ENCODE results near the gene CTNNA2. TPM values are rescaled to one million over a fixed set of nuclear protein-coding genes. Genes with fewer than 3 reads are reported as not detected.

The CTNNA2 gene
- total RNA-seq, 1 experiment from 2014 or later, result 0.54 TPM

DNA sequence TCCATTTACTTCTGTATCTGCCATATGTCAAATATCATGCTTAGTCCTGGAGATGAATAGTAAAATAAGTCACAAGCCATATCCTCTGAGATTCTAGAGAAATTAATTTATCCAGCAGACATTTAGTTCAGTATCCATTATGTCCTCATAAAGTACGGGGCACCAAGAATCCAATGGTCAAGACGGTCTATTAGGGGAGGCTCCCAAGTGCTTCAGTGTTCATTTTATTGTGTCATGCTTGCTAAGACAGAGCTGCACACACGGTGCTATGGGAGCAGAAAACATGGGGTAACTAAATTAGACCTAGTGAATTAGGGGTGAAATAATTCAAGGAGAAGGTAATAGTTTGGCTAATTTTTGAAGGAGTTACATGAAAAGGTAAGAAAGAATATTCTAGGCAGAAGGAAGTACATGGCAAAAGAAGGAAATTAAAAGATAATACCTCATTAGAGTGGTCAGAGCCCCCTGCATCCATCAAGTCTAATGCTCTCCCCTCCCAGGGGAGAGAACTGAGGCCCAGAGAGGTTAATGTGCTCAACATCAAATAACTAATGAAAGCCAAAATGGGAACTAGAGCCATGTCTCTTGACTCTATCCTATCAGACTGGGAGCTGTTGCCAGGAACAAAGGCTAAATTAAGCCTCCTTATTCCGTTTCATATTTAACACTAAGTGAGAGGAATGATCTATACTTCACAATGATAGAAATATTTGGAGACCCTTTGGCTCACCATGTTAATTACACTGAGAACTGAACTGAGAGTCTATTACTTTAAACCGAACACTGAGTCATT, 433.0 kb downstream of the CTNNA2 start:
- H3K9me3 ChIP-seq (ENCODE audit: control insufficient read depth, insufficient read depth, low read depth, low read length), result no peaks in the 10 kb centered on the region
- H3K4me3 ChIP-seq (ENCODE audit: low read depth in 2 of 2, low read length in 2 of 2), result no peak overlapping the region
- H3K36me3 ChIP-seq (ENCODE audit: control insufficient read depth, insufficient read depth, low read length), result no peaks in the 10 kb centered on the region
- TF ChIP-seq POLR2AphosphoS5 (IDR thresholded peaks at IDR 0.05; ENCODE audit: low read depth, low read length) (no peak), SIN3A (IDR thresholded peaks at IDR 0.05; ENCODE audit: borderline replicate concordance, insufficient read depth, low read depth, low read length) (no peak), TCF7L2 (IDR thresholded peaks at IDR 0.05; ENCODE audit: low read depth, low read length) (no peak), CTCF (IDR thresholded peaks at IDR 0.05) (no peak)
- TF ChIP-seq, protein P1, sequence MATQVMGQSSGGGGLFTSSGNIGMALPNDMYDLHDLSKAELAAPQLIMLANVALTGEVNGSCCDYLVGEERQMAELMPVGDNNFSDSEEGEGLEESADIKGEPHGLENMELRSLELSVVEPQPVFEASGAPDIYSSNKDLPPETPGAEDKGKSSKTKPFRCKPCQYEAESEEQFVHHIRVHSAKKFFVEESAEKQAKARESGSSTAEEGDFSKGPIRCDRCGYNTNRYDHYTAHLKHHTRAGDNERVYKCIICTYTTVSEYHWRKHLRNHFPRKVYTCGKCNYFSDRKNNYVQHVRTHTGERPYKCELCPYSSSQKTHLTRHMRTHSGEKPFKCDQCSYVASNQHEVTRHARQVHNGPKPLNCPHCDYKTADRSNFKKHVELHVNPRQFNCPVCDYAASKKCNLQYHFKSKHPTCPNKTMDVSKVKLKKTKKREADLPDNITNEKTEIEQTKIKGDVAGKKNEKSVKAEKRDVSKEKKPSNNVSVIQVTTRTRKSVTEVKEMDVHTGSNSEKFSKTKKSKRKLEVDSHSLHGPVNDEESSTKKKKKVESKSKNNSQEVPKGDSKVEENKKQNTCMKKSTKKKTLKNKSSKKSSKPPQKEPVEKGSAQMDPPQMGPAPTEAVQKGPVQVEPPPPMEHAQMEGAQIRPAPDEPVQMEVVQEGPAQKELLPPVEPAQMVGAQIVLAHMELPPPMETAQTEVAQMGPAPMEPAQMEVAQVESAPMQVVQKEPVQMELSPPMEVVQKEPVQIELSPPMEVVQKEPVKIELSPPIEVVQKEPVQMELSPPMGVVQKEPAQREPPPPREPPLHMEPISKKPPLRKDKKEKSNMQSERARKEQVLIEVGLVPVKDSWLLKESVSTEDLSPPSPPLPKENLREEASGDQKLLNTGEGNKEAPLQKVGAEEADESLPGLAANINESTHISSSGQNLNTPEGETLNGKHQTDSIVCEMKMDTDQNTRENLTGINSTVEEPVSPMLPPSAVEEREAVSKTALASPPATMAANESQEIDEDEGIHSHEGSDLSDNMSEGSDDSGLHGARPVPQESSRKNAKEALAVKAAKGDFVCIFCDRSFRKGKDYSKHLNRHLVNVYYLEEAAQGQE (IDR thresholded peaks at IDR 0.05; ENCODE audit: insufficient read depth in 1 of 2, low read depth in 2 of 2, low read length in 1 of 2), result no peak
- no TSS peak for BruUV-seq (replicated peaks)
- ATAC-seq (no peak), DNase-seq (ENCODE audit: low read depth, low spot score) (no peak)
- ChIA-PET POLR2A (no interaction called here), CTCF (no interaction called here)
- in situ Hi-C loops (cut with HindIII; ENCODE audit: low pct_unique_long_range_greater_than_20kb, low sequenced_read_pairs), result no loop called here
- no peaks in the 10 kb centered on the region for H3K4me1 ChIP-seq (ENCODE audit: control insufficient read depth, insufficient read depth, low read length)
- H3K27me3 ChIP-seq (ENCODE audit: control insufficient read depth, insufficient read depth, low read length), result no peaks in the 10 kb centered on the region
- intact Hi-C loops (cut with micrococcal nuclease; ENCODE audit: unreplicated experiment), result no loop called here
- H3K27ac ChIP-seq (ENCODE audit: low read length), result no peak overlapping the region

DNA sequence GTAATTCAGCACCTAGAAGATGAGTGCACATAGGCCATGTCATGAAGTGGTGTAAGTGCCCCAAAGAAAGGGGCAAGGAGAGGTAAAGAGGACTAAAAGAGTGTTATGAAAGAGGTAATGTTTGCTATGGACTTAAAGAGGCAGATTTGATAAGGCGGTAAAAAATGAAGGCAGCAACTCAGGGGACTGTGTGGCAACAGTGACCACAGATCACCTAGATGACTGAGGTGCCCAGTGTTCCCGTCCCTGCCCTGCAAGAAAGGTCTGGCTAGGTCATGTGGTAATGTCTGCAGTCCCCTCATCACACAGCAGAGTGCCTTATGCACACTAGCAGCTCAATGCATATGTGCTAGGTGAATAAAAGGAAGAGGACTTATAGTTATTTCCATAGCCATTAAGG, 434.9 kb downstream of the CTNNA2 start:
- no peak overlapping the region for H3K4me3 ChIP-seq (ENCODE audit: low read depth in 2 of 2, low read length in 2 of 2)
- in situ Hi-C loops (cut with HindIII; ENCODE audit: low pct_unique_long_range_greater_than_20kb, low sequenced_read_pairs) (no loop called here), intact Hi-C loops (cut with micrococcal nuclease; ENCODE audit: unreplicated experiment) (no loop called here)
- H3K4me1 ChIP-seq (ENCODE audit: control insufficient read depth, insufficient read depth, low read length), result no peaks in the 10 kb centered on the region
- H3K9me3 ChIP-seq (ENCODE audit: control insufficient read depth, insufficient read depth, low read depth, low read length), result no peaks in the 10 kb centered on the region
- no peak for ATAC-seq
- no peak for DNase-seq (ENCODE audit: low read depth, low spot score)
- no peaks in the 10 kb centered on the region for H3K27me3 ChIP-seq (ENCODE audit: control insufficient read depth, insufficient read depth, low read length)
- CTCF ChIA-PET, result no interaction called here
- no peaks in the 10 kb centered on the region for H3K36me3 ChIP-seq (ENCODE audit: control insufficient read depth, insufficient read depth, low read length)
- TF ChIP-seq SIN3A (IDR thresholded peaks at IDR 0.05; ENCODE audit: borderline replicate concordance, insufficient read depth, low read depth, low read length) (no peak), CTCF (IDR thresholded peaks at IDR 0.05) (no peak), TCF7L2 (IDR thresholded peaks at IDR 0.05; ENCODE audit: low read depth, low read length) (no peak), POLR2AphosphoS5 (IDR thresholded peaks at IDR 0.05; ENCODE audit: low read depth, low read length) (no peak)
- TF ChIP-seq, protein P1 (IDR thresholded peaks at IDR 0.05; ENCODE audit: insufficient read depth in 1 of 2, low read depth in 2 of 2, low read length in 1 of 2), result no peak
- no peak overlapping the region for H3K27ac ChIP-seq (ENCODE audit: low read length)
- POLR2A ChIA-PET, result no interaction called here
- no TSS peak for BruUV-seq (replicated peaks)

Data from Panc1 (cell line).